Measurements from ENCODE around the gene SYNDIG1L.

- TF ChIP-seq CTCF (IDR thresholded peaks at IDR 0.05; ENCODE audit: low read length) (no peak), EZH2phosphoT487 (IDR thresholded peaks at IDR 0.05; ENCODE audit: low read length) (no peak), EZH2 (optimal IDR thresholded peaks at IDR 0.05; ENCODE audit: low read depth, low read length) (no peak)
Measured at GRCh38 chr14:74438351-74438915, 12.4 kb upstream of the SYNDIG1L start.
